Spleen (tissue), 11 donors: Measurements from ENCODE around the gene CIITA. TPM values are rescaled to one million over a fixed set of nuclear protein-coding genes. Genes with fewer than 3 reads are reported as not detected.

Experiments used
- DNase-seq: peaks from one replicate; pipeline ENCODE4 v3.0.0-alpha.2; 2020
- H3K27ac ChIP-seq, 8 donors: fragments of 200-600 bp; sonication (generic) in 7 of 8; 1 replicate in 4 of 8; 2 replicates in 4 of 8; pipeline versions ENCODE4 v1.5.0 to v1.8.0; 2016 to 2021; ENCODE audit warnings: inconsistent platforms in 4 of 8, mild to moderate bottlenecking in 4 of 8, moderate library complexity in 1 of 8
- H3K27me3 ChIP-seq, 7 donors: fragments of 200-600 bp; sonication (generic) in 6 of 7; replicated peaks in 1 of 7; 1 replicate in 4 of 7; 2 replicates in 3 of 7; pipeline versions ENCODE4 v1.5.0 to v1.8.0; 2016 to 2021; ENCODE audit warnings: inconsistent platforms in 3 of 7, mild to moderate bottlenecking in 1 of 7
- H3K36me3 ChIP-seq, 6 donors: fragments of 200-600 bp; sonication (generic) in 5 of 6; 1 replicate in 4 of 6; 2 replicates in 2 of 6; pipeline versions ENCODE4 v1.5.0 to v1.8.0; 2016 to 2021; ENCODE audit warnings: inconsistent platforms in 2 of 6
- H3K4me1 ChIP-seq, 6 donors: fragments of 200-600 bp; sonication (generic) in 5 of 6; 1 replicate in 3 of 6; 2 replicates in 3 of 6; pipeline versions ENCODE4 v1.5.0 to v1.8.0; 2016 to 2021; ENCODE audit warnings: inconsistent platforms in 3 of 6
- H3K4me3 ChIP-seq, 8 donors: fragments of 200-600 bp; sonication (generic) in 7 of 8; 1 replicate in 4 of 8; 2 replicates in 4 of 8; pipeline versions ENCODE4 v1.5.0 to v1.8.0; 2016 to 2021; ENCODE audit warnings: inconsistent platforms in 4 of 8, mild to moderate bottlenecking in 4 of 8, moderate library complexity in 2 of 8
- H3K9me3 ChIP-seq, 8 donors: fragments of 200-600 bp; sonication (generic) in 7 of 8; 1 replicate in 4 of 8; 2 replicates in 4 of 8; pipeline versions ENCODE4 v1.5.0 to v1.8.0; 2016 to 2021; ENCODE audit warnings: inconsistent platforms in 4 of 8
- POLR2A ChIP-seq, 3 donors: fragments of 450-650 bp; IDR thresholded peaks; one replicate each; pipeline ENCODE4 v1.5.1; 2017; ENCODE audit warnings: antibody characterized with exemption in 3 of 3, mild to moderate bottlenecking in 1 of 3
- POLR2AphosphoS5 ChIP-seq, 3 donors: sonication (generic); formaldehyde crosslinking; IDR thresholded peaks; one replicate each; pipeline ENCODE4 v1.5.1; 2017; ENCODE audit warnings: antibody characterized with exemption in 3 of 3
- WGBS, 5 donors: extraction: QIAGEN DNeasy Blood & Tissue Kit in 3 of 5; methylation state at CpG; one replicate each; pipeline versions ENCODE4 v1.1.5 to v1.1.7; 2013 to 2018; 5-methylcytosine and 5-hydroxymethylcytosine counted together
- intact Hi-C: fragments of 100-400 bp; cut with DNase I; formaldehyde crosslinking; loops from one replicate; pipeline ENCODE4 v1.15.0; 2023; ENCODE audit warnings: low total_unique reads
- polyA plus RNA-seq, 3 donors: library from polyadenylated mRNA; stranded (reverse); fragments of 200-250 nt; gene quantifications; one replicate each; pipeline ENCODE4 v1.2.1, GENCODE V29; 2013
- total RNA-seq, 7 donors: library from RNA; depleted of rRNA in 3 of 7; stranded (reverse); fragments of >200 nt in 3 of 7; fragmentation: NEBNext Ultra II Directional in 4 of 7; extraction: Animal tissue kit (Norgen Biotek cat#: 25700) in 4 of 7; gene quantifications; one replicate each; pipeline versions ENCODE4 v1.1.0 to v1.2.1, GENCODE V29; 2016 to 2021
- TF ChIP-seq, protein P1 (sequence below), 11 experiments: fragments of 200-600 bp in 7 of 11; fragments of 450-650 bp in 4 of 11; sonication (generic) in 4 of 11; IDR thresholded peaks in 8 of 11; conservative IDR thresholded peaks in 3 of 11; 1 replicate in 7 of 11; 2 replicates in 4 of 11; pipeline versions ENCODE4 v1.4.0 to v1.8.0; 2016 to 2021; ENCODE audit warnings: antibody characterized with exemption in 11 of 11, inconsistent platforms in 4 of 11, mild to moderate bottlenecking in 1 of 11
- donor health status: healthy with polysubstance abuse.
- donor health status: DM: no; HTN: no; CAD: no; lungs with moderate emphysema.
- donor health status: DM: no; HTN: no; CAD: no.
- donor health status: Bipolar disorder and iron deficiency.
- donor health status: healthy.
- donor health status: DM: no; HTN: no; CAD: no.
- donor health status: DM: yes; HTN: yes; CAD: no.

The CIITA gene
- total and polyA plus RNA-seq, 10 donors, result 67.0 to 179 (median 125) TPM

DNA sequence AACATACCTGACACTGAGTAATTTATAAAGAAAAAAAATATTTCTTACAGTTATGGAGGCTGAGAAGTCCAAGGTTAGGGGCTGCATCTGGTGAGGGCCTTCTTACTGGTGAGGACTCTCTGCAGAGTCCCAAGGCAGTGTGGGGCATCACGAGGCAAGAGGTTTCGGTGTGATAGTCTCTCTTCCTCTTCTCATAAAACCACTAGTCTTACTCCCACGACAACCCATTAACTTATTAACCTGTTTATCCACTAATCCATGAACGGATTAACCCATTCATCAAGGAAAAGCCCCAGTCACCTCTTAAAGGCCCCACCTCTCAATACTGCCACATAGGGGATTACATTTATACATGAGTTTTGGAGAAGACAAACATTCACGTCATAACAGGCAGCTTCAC lies 20.1 kb downstream of the CIITA start:
- DNase-seq, result peak; percentile 78
- intact Hi-C loops, result no loop called here
- WGBS, 5 donors, result 48 to 61% (median 59%) methylated on average over 5 of the region's 5 CpGs
- Histone ChIP-seq H3K4me1 (peaks cover 3 to 70% (median 50%) of the 10 kb centered on the region in 6 donors), H3K27ac (peak overlapping the region; percentile 13 to 73 (median 56)), H3K4me3 (peak overlapping the region in 1 of 8 donors; percentile 25), H3K36me3 (peaks cover 0 to 87% (median 47%) of the 10 kb centered on the region in 6 donors), H3K9me3 (no peaks in the 10 kb centered on the region), H3K27me3 (no peaks in the 10 kb centered on the region)
- TF ChIP-seq, protein P1, sequence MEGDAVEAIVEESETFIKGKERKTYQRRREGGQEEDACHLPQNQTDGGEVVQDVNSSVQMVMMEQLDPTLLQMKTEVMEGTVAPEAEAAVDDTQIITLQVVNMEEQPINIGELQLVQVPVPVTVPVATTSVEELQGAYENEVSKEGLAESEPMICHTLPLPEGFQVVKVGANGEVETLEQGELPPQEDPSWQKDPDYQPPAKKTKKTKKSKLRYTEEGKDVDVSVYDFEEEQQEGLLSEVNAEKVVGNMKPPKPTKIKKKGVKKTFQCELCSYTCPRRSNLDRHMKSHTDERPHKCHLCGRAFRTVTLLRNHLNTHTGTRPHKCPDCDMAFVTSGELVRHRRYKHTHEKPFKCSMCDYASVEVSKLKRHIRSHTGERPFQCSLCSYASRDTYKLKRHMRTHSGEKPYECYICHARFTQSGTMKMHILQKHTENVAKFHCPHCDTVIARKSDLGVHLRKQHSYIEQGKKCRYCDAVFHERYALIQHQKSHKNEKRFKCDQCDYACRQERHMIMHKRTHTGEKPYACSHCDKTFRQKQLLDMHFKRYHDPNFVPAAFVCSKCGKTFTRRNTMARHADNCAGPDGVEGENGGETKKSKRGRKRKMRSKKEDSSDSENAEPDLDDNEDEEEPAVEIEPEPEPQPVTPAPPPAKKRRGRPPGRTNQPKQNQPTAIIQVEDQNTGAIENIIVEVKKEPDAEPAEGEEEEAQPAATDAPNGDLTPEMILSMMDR (IDR thresholded peaks at IDR 0.05 in 8 of 11, conservative IDR thresholded peaks at IDR 0.05 in 3 of 11), result no peak
- TF ChIP-seq POLR2AphosphoS5 (IDR thresholded peaks at IDR 0.05) (no peak), POLR2A (IDR thresholded peaks at IDR 0.05) (no peak)

DNA sequence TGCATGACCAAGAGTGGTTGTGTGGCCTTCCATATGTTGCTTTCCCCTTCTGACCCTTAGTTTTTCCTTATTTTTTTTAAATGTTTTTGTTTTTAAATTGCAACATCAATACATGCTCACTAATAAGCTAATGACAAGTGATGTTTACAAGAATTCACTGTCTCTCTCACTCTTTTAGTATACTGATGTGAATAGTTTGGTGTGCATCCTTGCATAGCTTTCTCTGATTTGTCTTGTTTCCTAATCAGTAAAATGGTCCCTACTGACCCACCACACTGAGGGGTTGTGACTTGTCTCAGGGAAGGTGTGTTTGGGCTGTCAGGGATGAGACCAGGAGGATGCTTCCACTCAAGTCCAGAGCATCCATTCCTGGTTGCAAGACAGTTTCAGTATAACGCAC lies 26.0 kb downstream of the CIITA start:
- intact Hi-C loops, result no loop called here
- no peaks in the 10 kb centered on the region for H3K27me3 ChIP-seq
- TF ChIP-seq POLR2AphosphoS5 (IDR thresholded peaks at IDR 0.05) (no peak), POLR2A (IDR thresholded peaks at IDR 0.05) (no peak)
- TF ChIP-seq, protein P1 (IDR thresholded peaks at IDR 0.05 in 8 of 11, conservative IDR thresholded peaks at IDR 0.05 in 3 of 11), result no peak
- H3K9me3 ChIP-seq, result peaks cover 0 to 9% (median 0%) of the 10 kb centered on the region in 8 donors
- H3K27ac ChIP-seq, result peak overlapping the region in 1 of 8 donors; percentile 48
- peaks cover 0 to 100% (median 90%) of the 10 kb centered on the region in 6 donors for H3K36me3 ChIP-seq
- DNase-seq, result no peak
- WGBS, 5 donors, result 86 to 95% (median 92%) methylated on average over 1 of the region's 1 CpG; no CpG with 5 or more reads in 1 of the 5 donors
- peaks cover 0 to 20% (median 0%) of the 10 kb centered on the region in 6 donors for H3K4me1 ChIP-seq
- H3K4me3 ChIP-seq, result no peak overlapping the region

DNA sequence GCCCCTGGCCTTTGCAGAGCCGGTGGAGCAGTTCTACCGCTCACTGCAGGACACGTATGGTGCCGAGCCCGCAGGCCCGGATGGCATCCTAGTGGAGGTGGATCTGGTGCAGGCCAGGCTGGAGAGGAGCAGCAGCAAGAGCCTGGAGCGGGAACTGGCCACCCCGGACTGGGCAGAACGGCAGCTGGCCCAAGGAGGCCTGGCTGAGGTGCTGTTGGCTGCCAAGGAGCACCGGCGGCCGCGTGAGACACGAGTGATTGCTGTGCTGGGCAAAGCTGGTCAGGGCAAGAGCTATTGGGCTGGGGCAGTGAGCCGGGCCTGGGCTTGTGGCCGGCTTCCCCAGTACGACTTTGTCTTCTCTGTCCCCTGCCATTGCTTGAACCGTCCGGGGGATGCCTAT lies 29.5 kb downstream of the CIITA start:
- Histone ChIP-seq H3K4me1 (peaks cover 0 to 27% (median under 1%) of the 10 kb centered on the region in 6 donors), H3K4me3 (no peak overlapping the region), H3K27ac (no peak overlapping the region), H3K27me3 (no peaks in the 10 kb centered on the region), H3K9me3 (peaks cover 0 to 9% (median 0%) of the 10 kb centered on the region in 8 donors), H3K36me3 (peaks cover 0 to 100% (median 86%) of the 10 kb centered on the region in 6 donors)
- WGBS, 5 donors, result 92 to 97% (median 95%) methylated on average over 12 to 19 of the region's 19 CpGs
- TF ChIP-seq POLR2A (IDR thresholded peaks at IDR 0.05) (no peak), POLR2AphosphoS5 (IDR thresholded peaks at IDR 0.05) (peak in 1 of 3 donors; percentile 6)
- DNase-seq, result peak; percentile 72
- intact Hi-C loops, result no loop called here

DNA sequence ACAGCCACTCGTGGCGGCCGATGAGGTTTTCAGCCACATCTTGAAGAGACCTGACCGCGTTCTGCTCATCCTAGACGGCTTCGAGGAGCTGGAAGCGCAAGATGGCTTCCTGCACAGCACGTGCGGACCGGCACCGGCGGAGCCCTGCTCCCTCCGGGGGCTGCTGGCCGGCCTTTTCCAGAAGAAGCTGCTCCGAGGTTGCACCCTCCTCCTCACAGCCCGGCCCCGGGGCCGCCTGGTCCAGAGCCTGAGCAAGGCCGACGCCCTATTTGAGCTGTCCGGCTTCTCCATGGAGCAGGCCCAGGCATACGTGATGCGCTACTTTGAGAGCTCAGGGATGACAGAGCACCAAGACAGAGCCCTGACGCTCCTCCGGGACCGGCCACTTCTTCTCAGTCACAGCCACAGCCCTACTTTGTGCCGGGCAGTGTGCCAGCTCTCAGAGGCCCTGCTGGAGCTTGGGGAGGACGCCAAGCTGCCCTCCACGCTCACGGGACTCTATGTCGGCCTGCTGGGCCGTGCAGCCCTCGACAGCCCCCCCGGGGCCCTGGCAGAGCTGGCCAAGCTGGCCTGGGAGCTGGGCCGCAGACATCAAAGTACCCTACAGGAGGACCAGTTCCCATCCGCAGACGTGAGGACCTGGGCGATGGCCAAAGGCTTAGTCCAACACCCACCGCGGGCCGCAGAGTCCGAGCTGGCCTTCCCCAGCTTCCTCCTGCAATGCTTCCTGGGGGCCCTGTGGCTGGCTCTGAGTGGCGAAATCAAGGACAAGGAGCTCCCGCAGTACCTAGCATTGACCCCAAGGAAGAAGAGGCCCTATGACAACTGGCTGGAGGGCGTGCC lies 30.1 kb downstream of the CIITA start:
- DNase-seq, result peak; percentile 72
- Histone ChIP-seq H3K36me3 (peaks cover 0 to 100% (median 79%) of the 10 kb centered on the region in 6 donors), H3K27ac (peak overlapping the region in 1 of 8 donors; percentile 14), H3K27me3 (no peaks in the 10 kb centered on the region), H3K4me3 (no peak overlapping the region), H3K9me3 (peaks cover 0 to 9% (median 0%) of the 10 kb centered on the region in 8 donors), H3K4me1 (peaks cover 0 to 33% (median 6%) of the 10 kb centered on the region in 6 donors)
- 81 to 92% (median 88%) methylated on average over 32 to 46 of the region's 46 CpGs for WGBS, 5 donors
- intact Hi-C loops, result no loop called here
- TF ChIP-seq POLR2AphosphoS5 (IDR thresholded peaks at IDR 0.05), result peak in 2 of 3 donors; percentile 8 to 42
- TF ChIP-seq, protein P1 (IDR thresholded peaks at IDR 0.05 in 8 of 11, conservative IDR thresholded peaks at IDR 0.05 in 3 of 11), result no peak
